K562 treated with DMSO at 1 percent for 4 hours (cell line): ENCODE results near the gene SLC18B1. TPM values are rescaled to one million over a fixed set of nuclear protein-coding genes. Genes with fewer than 3 reads are reported as not detected.

Experiments used
- total RNA-seq: library from RNA; unstranded; fragments of 300-600 nt; gene quantifications from 2 replicates; pipeline ENCODE4 v1.2.3, GENCODE V29; 2022; ENCODE audit not compliant: insufficient read depth

SLC18B1 gene
- 11.5 and 18.1 TPM in 2 replicates for total RNA-seq

DNA sequence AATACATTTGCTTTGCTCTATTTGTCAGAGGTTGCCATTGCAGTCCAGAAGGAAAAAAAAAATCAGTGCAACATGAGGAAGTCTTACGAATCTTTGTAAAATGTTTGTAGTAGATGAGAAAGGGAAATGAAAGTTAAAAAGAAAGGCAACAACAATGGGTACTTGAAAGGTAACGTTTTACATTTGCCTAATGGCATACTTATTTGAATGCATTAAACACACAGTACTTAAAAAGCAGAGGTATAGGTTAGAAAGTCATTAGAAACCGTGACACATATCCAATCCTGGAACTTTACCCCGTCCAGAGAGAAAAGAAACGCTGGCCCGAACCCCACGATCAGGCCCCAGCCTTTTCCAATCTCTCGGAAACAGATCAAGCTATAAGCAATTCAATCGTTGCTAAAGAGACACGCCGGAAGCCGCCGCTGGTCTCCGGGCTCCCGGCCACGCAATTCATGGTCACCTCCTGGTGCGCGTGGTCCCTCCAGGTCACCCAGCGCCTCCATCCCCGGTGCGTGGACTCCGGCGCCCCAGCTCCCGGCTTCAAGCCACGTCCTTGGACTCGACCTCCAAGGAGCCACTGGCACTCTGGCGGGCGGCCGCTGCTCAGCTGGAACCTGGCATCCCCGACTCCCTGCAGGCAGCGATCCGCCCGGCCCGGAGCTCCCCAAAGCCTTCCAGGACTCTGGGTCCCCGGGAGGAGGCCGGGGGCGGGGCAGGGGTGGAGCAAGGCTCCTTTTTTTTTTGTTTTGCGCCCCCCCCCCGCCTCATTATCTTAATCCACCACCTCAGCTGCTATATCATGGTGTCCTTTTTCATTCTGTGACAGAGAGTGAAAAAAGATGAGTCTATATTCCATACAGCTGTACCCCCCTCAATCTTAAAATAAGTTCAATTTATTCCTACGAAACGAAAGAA, at the start of gene SLC18B1:
TSS of gene SLC18B1 (minus strand) at position 687 of the 918 bp plus-strand sequence. CDS start at position 506, 181 bp downstream.

Other genes starting within 250 kb of the SLC18B1 start
- gene TAAR8, start 246.0 kb downstream of the SLC18B1 start, total RNA-seq, result not detected in 2 replicates
- not detected in 2 replicates for gene TAAR6, start 228.3 kb downstream of the SLC18B1 start, total RNA-seq
- not detected in 2 replicates for gene TAAR5, start 208.9 kb downstream of the SLC18B1 start, total RNA-seq
- not detected in 2 replicates for gene TAAR2, start 174.4 kb downstream of the SLC18B1 start, total RNA-seq
- not detected in 2 replicates for gene TAAR1, start 139.5 kb downstream of the SLC18B1 start, total RNA-seq
- gene VNN1, start 84.6 kb downstream of the SLC18B1 start, total RNA-seq, result not detected in 2 replicates
- not detected in 2 replicates for gene VNN2, start 40.7 kb downstream of the SLC18B1 start, total RNA-seq
- 6,070 and 6,094 TPM in 2 replicates for gene RPS12, start 15.9 kb upstream of the SLC18B1 start, total RNA-seq